LNCaP clone FGC (cell line): ENCODE data around the gene XCR1.

ENCODE experiments used
- DNase-seq: peaks from one replicate; pipeline ENCODE4 v3.0.0-alpha.2; 2011; ENCODE audit warnings: low read depth
- H3K4me3 ChIP-seq: 2 replicates; pipeline ENCODE4 v1.5.1; 2011; ENCODE audit warnings: mild to moderate bottlenecking, low read depth, low read length, control low read depth
- TF ChIP-seq, protein P1 (sequence below): IDR thresholded peaks from 2 replicates; pipeline ENCODE4 v1.5.1; 2012; ENCODE audit warnings: mild to moderate bottlenecking; ENCODE audit not compliant: control insufficient read depth, insufficient read depth; ENCODE audit errors: extremely low read depth

Gene XCR1

DNA sequence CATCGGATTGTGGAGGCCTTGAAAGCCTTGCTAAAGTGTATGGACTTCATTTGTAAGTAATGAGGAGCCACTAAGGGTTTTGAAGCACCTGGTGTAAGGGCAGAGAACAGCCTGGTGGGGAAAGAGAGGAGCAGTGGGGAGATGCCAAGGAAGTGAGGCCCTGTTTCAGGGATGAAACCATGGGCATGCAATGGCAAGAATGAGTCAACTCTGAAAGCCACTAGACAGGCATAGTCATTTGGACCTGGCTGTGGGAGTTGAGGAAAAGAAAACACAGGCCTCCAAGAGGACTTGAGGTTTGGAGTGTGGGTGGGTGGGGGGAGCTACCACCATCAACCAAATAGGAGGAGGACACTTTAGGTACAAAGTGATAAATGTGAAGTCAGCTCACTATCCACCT is 7.6 kb downstream of the XCR1 start:
- no peak overlapping the region for H3K4me3 ChIP-seq
- no peak for DNase-seq
- TF ChIP-seq, protein P1, sequence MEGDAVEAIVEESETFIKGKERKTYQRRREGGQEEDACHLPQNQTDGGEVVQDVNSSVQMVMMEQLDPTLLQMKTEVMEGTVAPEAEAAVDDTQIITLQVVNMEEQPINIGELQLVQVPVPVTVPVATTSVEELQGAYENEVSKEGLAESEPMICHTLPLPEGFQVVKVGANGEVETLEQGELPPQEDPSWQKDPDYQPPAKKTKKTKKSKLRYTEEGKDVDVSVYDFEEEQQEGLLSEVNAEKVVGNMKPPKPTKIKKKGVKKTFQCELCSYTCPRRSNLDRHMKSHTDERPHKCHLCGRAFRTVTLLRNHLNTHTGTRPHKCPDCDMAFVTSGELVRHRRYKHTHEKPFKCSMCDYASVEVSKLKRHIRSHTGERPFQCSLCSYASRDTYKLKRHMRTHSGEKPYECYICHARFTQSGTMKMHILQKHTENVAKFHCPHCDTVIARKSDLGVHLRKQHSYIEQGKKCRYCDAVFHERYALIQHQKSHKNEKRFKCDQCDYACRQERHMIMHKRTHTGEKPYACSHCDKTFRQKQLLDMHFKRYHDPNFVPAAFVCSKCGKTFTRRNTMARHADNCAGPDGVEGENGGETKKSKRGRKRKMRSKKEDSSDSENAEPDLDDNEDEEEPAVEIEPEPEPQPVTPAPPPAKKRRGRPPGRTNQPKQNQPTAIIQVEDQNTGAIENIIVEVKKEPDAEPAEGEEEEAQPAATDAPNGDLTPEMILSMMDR = no peak

DNA sequence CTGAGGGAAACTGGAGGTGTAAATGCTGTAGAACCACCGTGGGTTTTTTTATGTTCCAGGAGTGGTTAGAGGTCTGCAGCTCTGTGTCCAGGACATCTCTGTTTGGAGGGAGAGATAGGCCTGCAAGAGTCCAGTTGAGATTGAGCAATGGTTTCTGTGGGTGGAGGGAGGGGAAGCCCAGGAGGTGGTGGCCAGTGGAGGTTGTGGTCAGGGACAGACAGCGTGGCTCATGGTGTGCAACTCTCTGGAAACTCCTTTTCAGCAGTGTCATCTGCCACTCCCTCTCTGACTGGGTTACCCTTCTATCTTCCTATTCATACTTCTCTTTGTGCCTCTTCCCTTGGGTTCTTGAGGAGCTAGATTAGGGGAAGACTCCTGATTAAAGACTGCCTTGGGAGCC is 9.6 kb downstream of the XCR1 start:
- H3K4me3 ChIP-seq = no peak overlapping the region
- TF ChIP-seq, protein P1 = no peak
- no peak for DNase-seq

DNA sequence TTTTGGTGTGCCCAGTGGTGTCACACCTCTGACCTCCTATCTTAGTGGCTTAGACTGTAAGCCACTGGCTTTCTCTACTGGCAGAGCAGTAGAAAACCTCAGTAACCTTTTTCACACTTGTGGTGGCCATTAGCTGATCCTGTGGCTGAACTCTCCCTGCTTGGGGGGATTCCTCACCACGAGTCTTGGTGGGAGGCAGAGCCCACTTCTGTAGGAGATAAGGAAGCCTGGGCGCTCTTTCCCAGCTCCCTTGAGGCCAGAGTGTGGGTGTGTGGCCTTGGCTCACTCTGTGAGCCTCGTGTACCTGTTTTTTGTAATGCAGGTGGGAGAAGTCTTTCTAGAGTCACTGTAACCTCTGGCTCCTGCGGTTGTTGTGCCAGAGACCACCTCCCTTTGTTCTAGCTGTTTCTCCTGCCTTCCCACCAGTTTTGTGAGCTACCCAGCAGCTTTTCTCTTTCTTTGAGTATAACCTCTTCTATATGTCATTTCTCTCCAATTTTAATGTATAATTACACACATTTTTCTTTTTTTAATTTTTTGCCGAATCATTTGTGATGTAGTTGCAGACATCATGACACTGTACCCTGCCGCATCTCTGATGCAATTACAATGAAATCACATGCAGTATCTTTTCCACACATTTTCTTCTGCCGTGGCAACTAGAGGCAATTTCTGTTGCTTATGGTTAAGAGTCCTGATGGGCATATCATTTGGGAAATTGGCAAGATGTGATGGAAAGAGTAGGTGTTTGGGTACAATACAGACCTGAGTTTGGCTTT is 13.8 kb downstream of the XCR1 start:
- no peak for DNase-seq
- no peak overlapping the region for H3K4me3 ChIP-seq
- TF ChIP-seq, protein P1 = no peak

DNA sequence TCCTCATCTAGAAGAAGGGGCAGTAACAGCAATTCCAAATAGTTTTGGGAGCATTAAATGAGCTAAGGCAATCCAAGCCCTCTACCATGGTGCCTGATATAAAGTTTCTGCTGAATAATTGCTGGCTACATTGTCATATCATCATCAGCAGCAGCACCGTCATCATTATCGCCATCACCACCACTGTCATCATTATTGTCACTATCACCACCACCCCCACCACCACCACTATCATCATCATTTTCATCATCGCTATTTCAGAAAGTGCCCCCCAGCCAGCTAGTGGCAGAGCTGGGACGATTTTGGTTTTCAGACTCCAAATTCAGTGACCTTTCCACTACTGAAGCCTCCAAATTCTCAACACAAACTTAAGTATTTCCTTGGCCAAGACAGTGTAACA is 15.0 kb downstream of the XCR1 start:
- no peak overlapping the region for H3K4me3 ChIP-seq
- TF ChIP-seq, protein P1 = no peak
- no peak for DNase-seq

DNA sequence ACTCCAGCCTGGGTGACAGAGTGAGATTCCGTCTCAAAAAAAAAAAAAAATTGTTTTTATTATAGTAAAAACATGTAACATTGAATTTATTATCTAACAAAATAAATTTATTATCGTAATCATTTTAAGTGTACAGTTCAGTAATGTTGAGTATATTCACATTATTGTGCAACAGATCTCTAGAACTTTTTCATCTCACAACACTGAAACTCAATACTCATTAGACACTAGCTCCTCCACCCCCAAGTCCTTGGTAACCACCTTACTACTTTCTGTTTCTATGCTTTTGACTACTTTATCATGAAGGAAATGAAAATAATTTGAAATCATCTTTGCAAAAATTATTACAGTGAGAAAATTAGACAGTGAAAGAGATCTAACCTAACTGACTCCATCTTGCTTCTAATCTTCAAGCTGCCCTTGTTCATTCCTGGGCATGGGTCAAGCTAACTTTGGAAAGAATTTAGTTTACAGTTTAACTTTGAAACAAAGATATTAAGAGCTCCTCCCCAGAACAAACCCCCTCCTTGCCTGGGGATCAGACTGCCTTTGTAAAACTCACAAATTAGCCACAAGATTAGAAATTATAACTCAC is 16.7 kb downstream of the XCR1 start:
- TF ChIP-seq, protein P1 = no peak
- H3K4me3 ChIP-seq = no peak overlapping the region
- no peak for DNase-seq

DNA sequence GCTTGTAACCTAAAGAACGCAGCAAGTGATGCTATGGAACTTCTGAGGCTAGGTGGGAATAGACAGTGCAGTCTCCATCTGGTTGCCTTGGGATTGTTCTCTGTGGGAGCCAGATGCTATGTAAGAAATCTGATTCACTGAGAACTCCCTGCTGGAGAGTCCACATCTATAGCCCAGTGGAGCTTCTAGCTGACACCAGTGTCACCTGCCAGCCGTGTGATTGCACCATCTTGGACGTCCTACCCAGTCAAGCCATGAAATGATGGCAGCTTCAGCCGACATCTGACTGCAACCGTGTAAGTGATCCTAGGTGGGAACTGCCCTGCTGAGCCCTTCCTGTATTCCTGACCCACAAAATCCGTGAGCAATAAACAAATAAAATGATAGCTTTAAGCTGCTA is 19.2 kb downstream of the XCR1 start:
- TF ChIP-seq, protein P1 = no peak
- no peak overlapping the region for H3K4me3 ChIP-seq
- DNase-seq = no peak
